Small intestine (tissue), 7 donors: ENCODE measurements around the gene CDPF1. TPM values are rescaled to one million over a fixed set of nuclear protein-coding genes. Genes with fewer than 3 reads are reported as not detected.
A peak's percentile ranks its signal among the peaks of the same experiment; 100 is the strongest.

Source experiments
- DNase-seq, 2 donors: peaks; one replicate each; pipeline versions ENCODE4 v3.0.0 to v3.0.0-alpha.2; 2013
- FAIRE-seq: peaks from 2 replicates; lab custom pipeline; 2012; peaks lifted over from hg19 to GRCh38; lab: Jason Lieb, UNC
- H3K27ac ChIP-seq, 3 donors: one replicate each; pipeline ENCODE4 v1.5.1; 2013; ENCODE audit warnings: low read length in 2 of 3, mild to moderate bottlenecking in 2 of 3, control low read depth in 1 of 3, inconsistent platforms in 1 of 3, low read depth in 1 of 3, moderate library complexity in 1 of 3
- H3K27me3 ChIP-seq, 3 donors: one replicate each; pipeline ENCODE4 v1.6.1; 2013; ENCODE audit warnings: low read length in 3 of 3, inconsistent platforms in 1 of 3; ENCODE audit not compliant: control insufficient read depth in 3 of 3, insufficient read depth in 3 of 3
- H3K36me3 ChIP-seq, 3 donors: one replicate each; pipeline ENCODE4 v1.6.1; 2013; ENCODE audit warnings: low read length in 3 of 3, inconsistent platforms in 1 of 3, low read depth in 1 of 3, mild to moderate bottlenecking in 1 of 3, moderate library complexity in 1 of 3; ENCODE audit not compliant: control insufficient read depth in 3 of 3, insufficient read depth in 2 of 3
- H3K4me1 ChIP-seq, 3 donors: one replicate each; pipeline ENCODE4 v1.6.1; 2013; ENCODE audit warnings: low read length in 2 of 3, inconsistent platforms in 1 of 3, low read depth in 1 of 3, mild to moderate bottlenecking in 1 of 3, moderate library complexity in 1 of 3; ENCODE audit not compliant: control insufficient read depth in 3 of 3, insufficient read depth in 2 of 3
- H3K4me3 ChIP-seq, 3 donors: one replicate each; pipeline ENCODE4 v1.5.1; 2013; ENCODE audit warnings: low read length in 3 of 3, control low read depth in 1 of 3, inconsistent platforms in 1 of 3, low read depth in 1 of 3, mild to moderate bottlenecking in 1 of 3, moderate library complexity in 1 of 3
- H3K9me3 ChIP-seq, 2 donors: one replicate each; pipeline ENCODE4 v1.6.1; 2013; ENCODE audit warnings: low read depth in 1 of 2, low read length in 1 of 2; ENCODE audit not compliant: control insufficient read depth in 2 of 2, insufficient read depth in 1 of 2
- WGBS, 3 donors: extraction: QIAGEN DNeasy Blood & Tissue Kit; methylation state at CpG; one replicate each; pipeline ENCODE4 v1.1.7; 2013; 5-methylcytosine and 5-hydroxymethylcytosine counted together
- polyA plus RNA-seq, 4 donors: library from polyadenylated mRNA; stranded (reverse) in 3 of 4; unstranded in 1 of 4; fragments of 200-250 nt in 3 of 4; fragments of 120-200 nt in 1 of 4; gene quantifications; one replicate each; pipeline versions ENCODE4 v1.2.1 to v1.2.3, GENCODE V29; 2013
- donor health status: healthy with polysubstance abuse.
- donor health status: control.
- donor health status: control.
- donor health status: Bipolar disorder and iron deficiency.
- donor health status: healthy.

CDPF1 gene
- polyA plus RNA-seq, 4 donors, result 7.4 to 13.2 (median 11.5) TPM

DNA sequence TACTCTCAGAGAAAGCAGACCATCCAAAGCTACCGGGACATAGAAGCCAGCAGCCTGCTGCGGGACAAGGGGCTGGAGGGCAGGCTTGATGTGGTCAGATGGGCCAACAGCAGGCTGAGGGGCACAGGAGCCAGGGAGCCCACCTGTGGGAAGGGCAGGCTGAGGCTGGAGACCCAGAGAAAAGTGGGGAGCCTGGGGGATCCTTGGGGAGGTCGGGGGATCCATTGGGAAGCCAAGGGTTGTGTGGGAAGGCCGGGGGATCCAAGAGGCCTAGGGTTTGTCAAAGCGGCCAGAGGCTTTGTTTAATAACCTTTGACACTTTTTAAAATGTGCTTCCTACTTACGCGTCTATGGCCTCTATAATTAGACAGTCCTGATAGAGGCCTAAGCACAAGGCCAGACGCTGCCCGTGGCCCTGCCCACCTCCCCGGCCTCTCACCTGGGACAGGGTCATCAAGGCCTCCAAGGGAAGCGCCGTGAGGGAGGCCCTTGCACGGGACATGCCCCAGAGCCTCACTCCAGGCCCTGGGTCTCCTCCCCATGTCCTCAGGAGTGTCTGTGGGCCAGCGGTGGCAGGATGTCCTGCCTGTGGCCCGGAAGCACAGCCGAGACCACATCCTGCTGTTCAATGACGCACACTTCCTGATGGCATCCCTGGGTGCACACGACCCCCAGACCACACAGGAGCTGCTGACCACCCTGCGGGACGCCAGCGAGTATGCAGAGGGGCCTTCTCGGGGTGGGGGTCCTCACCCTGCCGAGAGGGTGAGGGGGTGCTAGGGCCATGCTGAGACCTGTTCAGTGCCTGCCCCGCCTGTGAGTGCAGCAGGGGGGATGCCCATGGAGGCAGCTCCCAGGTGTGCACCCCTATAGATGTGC is 38.0 kb upstream of the CDPF1 start:
- Histone ChIP-seq H3K4me3 (peak overlapping the region in 1 of 3 donors; percentile 22), H3K36me3 (peaks cover 13 to 94% (median 44%) of the 10 kb centered on the region in 3 donors), H3K9me3 (peaks cover 0 to 4% of the 10 kb centered on the region in 2 donors), H3K27me3 (no peaks in the 10 kb centered on the region), H3K4me1 (no peaks in the 10 kb centered on the region), H3K27ac (peak overlapping the region in 2 of 3 donors; percentile 12 to 83)
- 69 to 80% (median 74%) methylated on average over 23 to 24 of the region's 24 CpGs for WGBS, 3 donors
- DNase-seq (peak in 1 of 2 donors; percentile 59), FAIRE-seq (no peak)

DNA sequence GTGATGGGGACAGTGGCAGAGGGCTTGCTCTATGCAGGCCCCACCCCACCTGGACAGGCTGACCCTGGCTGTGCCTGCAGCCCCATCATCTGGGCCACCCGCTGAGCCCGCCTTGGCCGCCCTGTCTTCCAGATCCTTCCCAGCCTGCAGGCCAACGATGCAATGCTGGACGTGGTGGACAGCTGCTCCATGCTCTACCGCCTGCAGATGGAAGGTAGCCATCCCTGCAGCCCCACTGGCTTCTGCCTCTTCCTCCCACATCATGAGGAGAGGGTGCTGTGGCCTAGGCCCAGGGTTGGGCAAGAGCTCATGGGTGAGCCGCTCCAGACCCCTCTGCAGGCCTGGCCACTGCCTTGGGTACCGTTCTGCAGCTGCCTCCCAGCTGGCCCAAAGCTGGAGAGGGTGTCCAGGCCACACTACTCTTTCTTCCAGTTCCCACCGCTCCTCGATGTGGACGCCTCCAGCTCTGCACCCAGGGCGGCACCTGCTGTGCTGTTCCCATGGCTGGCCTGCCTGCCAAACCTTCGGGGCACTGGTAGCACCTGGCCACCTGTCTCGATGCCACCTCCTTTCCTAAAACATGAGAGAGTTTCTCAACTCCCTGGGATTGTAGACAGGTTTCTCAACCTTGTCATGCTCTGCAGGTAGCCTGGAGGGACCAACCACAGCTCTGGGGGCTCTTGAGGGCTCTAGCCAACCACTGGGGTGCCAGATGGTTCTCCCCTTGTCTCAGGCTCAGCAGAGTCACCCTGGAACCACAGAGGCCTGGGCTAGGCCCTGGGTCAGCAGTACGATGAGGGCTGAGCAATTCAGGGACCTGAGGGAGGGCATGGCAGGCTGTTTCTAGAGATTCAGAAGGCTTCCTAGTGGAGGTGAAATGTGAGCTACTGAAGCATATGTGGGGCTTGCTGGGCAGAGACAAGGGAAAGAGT is 37.1 kb upstream of the CDPF1 start:
- Histone ChIP-seq H3K9me3 (peaks cover 0 to 4% of the 10 kb centered on the region in 2 donors), H3K27me3 (no peaks in the 10 kb centered on the region), H3K36me3 (peaks cover 10 to 94% (median 40%) of the 10 kb centered on the region in 3 donors), H3K4me1 (no peaks in the 10 kb centered on the region), H3K27ac (peak overlapping the region in 2 of 3 donors; percentile 12 to 83), H3K4me3 (no peak overlapping the region)
- FAIRE-seq, result no peak
- no peak for DNase-seq
- 91 to 93% (median 92%) methylated on average over 15 of the region's 15 CpGs for WGBS, 3 donors

DNA sequence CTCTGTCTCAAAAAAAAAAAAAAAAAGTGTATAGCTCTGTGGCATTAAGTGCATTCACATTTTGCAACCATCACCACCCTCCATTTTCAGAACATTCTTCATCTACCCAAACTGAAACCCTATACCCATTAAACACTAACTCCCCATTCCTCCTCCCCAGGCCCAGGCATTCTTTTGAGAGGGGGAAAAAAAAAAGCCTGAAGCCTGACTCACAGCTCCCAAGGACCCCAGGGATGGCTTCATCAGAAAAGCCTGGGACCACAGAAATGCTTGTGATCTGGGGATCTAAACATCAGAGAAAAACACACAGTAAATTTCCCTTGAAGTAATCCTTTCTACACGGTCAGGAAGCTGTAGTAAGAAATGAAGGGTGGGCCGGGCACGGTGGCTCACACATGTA is 35.9 kb upstream of the CDPF1 start:
- H3K36me3 ChIP-seq, result peaks cover 14 to 94% (median 38%) of the 10 kb centered on the region in 3 donors
- FAIRE-seq, result no peak

DNA sequence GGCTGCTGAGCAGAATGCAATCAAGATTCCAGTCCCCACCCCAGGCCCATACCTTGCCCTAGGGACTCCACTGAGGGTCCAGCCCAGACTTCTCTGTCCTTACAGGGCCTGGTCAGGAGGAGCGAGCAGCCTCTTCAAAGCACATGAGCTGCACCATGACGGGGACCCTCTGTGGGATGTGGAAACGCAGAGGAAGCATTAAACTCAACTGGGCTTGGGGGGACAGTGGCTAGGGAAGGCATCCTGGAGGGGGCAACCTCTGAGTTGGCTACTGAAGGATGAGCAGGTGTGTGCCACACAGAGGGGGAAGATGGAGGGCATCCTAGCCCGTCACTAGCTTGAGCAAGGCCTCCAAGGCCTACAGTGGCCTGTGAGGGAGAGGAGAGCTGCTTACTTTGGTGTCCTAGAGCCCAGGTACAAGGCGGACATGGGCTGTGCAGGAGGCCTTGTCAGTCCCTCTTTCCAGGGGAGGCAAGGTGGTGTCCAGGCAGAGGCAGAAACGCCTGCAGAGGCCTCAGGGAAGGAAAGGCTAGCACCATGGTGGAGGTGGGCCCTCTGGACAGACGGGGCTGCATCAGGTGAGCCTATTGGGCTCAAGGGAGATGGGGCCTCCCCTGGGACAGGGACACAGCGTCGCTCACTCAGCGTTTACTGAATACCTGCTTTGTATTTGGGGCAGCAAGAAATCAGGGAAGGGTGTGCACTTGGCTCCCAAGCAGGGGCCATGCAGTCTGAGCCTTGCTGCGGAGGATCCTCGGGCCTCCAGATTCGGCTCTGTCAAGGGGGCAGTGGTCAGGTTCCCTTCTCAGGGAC is 32.0 kb upstream of the CDPF1 start:
- Histone ChIP-seq H3K27me3 (no peaks in the 10 kb centered on the region), H3K4me3 (no peak overlapping the region), H3K4me1 (no peaks in the 10 kb centered on the region), H3K27ac (no peak overlapping the region), H3K36me3 (peaks cover 20 to 94% (median 54%) of the 10 kb centered on the region in 3 donors), H3K9me3 (no peaks in the 10 kb centered on the region)
- no peak for DNase-seq
- WGBS, 3 donors, result 96 to 98% (median 97%) methylated on average over 13 of the region's 13 CpGs
- no peak for FAIRE-seq

More for the DNA sequence above, 35.9 kb upstream of the CDPF1 start:
- no peaks in the 10 kb centered on the region for H3K9me3 ChIP-seq
- no peak for DNase-seq
- no peaks in the 10 kb centered on the region for H3K27me3 ChIP-seq
- no peaks in the 10 kb centered on the region for H3K4me1 ChIP-seq
- no peak overlapping the region for H3K27ac ChIP-seq
- H3K4me3 ChIP-seq, result no peak overlapping the region
- 87 to 92% (median 89%) methylated on average over 3 of the region's 3 CpGs for WGBS, 3 donors

DNA sequence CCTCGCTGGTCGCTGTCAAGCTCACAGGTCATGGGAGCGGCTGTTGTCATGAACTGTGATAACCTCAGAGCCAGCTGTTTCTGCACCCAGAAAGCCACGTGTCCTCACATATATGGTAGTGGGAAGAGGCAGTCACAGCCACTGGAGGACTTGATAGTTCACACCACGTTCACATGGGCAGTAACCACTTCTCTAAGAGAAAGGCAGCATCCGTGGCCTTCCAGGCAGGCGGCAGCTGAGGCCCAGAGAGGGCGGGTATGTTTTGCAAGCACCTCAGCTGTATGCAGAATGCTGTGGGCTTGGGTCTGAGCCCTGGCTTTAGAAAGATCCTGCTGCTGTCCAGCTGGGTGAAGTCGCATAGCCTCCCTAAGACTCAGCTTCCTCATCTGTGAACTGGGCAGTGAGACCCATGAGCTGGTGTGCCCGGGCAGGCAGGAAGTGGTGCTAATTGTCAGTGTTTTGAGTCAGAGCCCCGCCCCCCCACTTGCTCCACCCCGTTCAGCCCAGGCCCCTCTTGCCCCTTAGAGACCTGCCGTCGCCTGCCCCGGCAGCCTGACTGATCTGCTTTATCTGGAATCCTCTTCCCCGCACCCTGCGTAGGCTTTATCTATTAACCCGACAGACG is 31.0 kb upstream of the CDPF1 start:
- DNase-seq, result peak in 1 of 2 donors; percentile 21
- Histone ChIP-seq H3K4me1 (no peaks in the 10 kb centered on the region), H3K27ac (peak overlapping the region in 1 of 3 donors; percentile 42), H3K36me3 (peaks cover 24 to 90% (median 53%) of the 10 kb centered on the region in 3 donors), H3K27me3 (no peaks in the 10 kb centered on the region), H3K4me3 (no peak overlapping the region), H3K9me3 (no peaks in the 10 kb centered on the region)
- WGBS, 3 donors, result 75 to 90% (median 79%) methylated on average over 19 of the region's 19 CpGs
- no peak for FAIRE-seq

DNA sequence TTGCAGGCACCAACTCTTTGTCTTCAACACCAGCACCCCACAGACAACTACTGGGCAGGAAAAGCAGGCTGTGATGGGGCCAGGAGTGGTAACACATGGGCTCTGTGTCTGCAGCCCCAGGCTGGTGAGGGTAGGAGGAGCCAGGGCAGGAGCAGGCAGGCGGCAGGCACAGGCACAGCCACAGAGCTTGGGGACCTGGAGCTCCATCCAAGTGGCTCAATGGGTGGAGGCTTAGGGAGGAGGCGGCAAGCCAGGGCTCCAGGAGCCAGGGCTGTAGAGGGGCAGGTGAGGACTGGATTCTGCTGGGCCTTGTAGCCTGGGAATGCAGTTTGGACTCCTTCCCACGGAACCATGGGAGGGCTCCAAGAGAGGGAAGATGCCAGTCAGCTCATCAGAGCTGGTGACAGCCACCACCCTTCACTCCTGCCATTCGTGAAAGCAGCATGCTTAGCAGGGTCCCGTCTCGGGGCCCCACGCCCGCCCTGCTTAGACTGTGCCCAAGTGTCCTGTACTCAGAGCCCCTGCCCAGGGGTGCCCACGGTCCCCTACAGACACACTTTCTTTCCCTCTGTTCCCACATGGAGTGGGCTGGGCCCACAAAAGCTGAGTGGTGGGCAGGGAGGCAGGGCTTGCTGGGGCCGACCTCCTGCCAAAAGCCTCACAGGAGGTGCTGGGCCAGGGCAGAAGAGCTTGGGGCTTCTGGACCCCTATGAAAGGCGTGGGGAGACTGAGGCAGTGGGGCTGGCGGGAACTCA is 30.1 kb upstream of the CDPF1 start:
- DNase-seq, result no peak
- no peak for FAIRE-seq
- Histone ChIP-seq H3K27ac (peak overlapping the region in 2 of 3 donors; percentile 43 to 48), H3K36me3 (peaks cover 30 to 89% (median 57%) of the 10 kb centered on the region in 3 donors), H3K4me1 (no peaks in the 10 kb centered on the region), H3K9me3 (no peaks in the 10 kb centered on the region), H3K4me3 (no peak overlapping the region), H3K27me3 (no peaks in the 10 kb centered on the region)
- 95 to 97% (median 97%) methylated on average over 11 to 12 of the region's 12 CpGs for WGBS, 3 donors
